ENCODE results near the gene MAP3K5. TPM values are rescaled to one million over a fixed set of nuclear protein-coding genes. Genes with fewer than 3 reads are reported as not detected.

MAP3K5 gene
- total RNA-seq, 4 donors from 2014 or later: 26.9 to 64.5 (median 34.0) TPM

- WGBS, 2 donors: 68 to 75% methylated on average over 2 of the region's 2 CpGs
- Histone ChIP-seq H3K9me3 (no peaks in the 10 kb centered on the region), H3K4me3 (no peak overlapping the region), H3K36me3 (peaks cover 0 to 11% (median 6%) of the 10 kb centered on the region in 3 donors), H3K27ac (no peak overlapping the region), H3K4me1 (peaks cover 0 to 4% (median 2%) of the 10 kb centered on the region in 4 donors), H3K27me3 (no peaks in the 10 kb centered on the region)
- no peak for DNase-seq (ENCODE audit: low spot score in 2 of 2)
- no peak for TF ChIP-seq POLR2A (IDR thresholded peaks at IDR 0.05)
- TF ChIP-seq EP300 (IDR thresholded peaks at IDR 0.05): no peak
- TF ChIP-seq CTCF (IDR thresholded peaks at IDR 0.05): no peak
Observed at GRCh38 chr6:136614994-136615393, 177.3 kb downstream of the MAP3K5 start.

- WGBS, 2 donors: 95 to 96% methylated on average over 1 of the region's 1 CpG
- TF ChIP-seq EP300 (IDR thresholded peaks at IDR 0.05) (no peak), POLR2A (IDR thresholded peaks at IDR 0.05) (no peak), CTCF (IDR thresholded peaks at IDR 0.05) (no peak)
- Histone ChIP-seq H3K27ac (no peak overlapping the region), H3K4me1 (peaks cover 0 to 9% (median 4%) of the 10 kb centered on the region in 4 donors), H3K27me3 (no peaks in the 10 kb centered on the region), H3K4me3 (no peak overlapping the region), H3K9me3 (no peaks in the 10 kb centered on the region), H3K36me3 (peaks cover 0 to 8% (median 3%) of the 10 kb centered on the region in 3 donors)
- no peak for DNase-seq (ENCODE audit: low spot score in 2 of 2)
Observed at GRCh38 chr6:136614350-136614749, 177.9 kb downstream of the MAP3K5 start.

GRCh38 chr6:136613477-136613876 lies 178.8 kb downstream of the MAP3K5 start:
- Histone ChIP-seq H3K36me3 (peaks cover 0 to 8% (median 0%) of the 10 kb centered on the region in 3 donors), H3K9me3 (no peaks in the 10 kb centered on the region), H3K4me1 (peaks cover 0 to 11% (median 4%) of the 10 kb centered on the region in 4 donors), H3K27me3 (no peaks in the 10 kb centered on the region), H3K4me3 (no peak overlapping the region), H3K27ac (no peak overlapping the region)
- WGBS, 2 donors: 49 to 55% methylated on average over 3 of the region's 3 CpGs
- no peak for DNase-seq (ENCODE audit: low spot score in 2 of 2)
- TF ChIP-seq POLR2A (IDR thresholded peaks at IDR 0.05) (no peak), CTCF (IDR thresholded peaks at IDR 0.05) (no peak), EP300 (IDR thresholded peaks at IDR 0.05) (no peak)

DNA sequence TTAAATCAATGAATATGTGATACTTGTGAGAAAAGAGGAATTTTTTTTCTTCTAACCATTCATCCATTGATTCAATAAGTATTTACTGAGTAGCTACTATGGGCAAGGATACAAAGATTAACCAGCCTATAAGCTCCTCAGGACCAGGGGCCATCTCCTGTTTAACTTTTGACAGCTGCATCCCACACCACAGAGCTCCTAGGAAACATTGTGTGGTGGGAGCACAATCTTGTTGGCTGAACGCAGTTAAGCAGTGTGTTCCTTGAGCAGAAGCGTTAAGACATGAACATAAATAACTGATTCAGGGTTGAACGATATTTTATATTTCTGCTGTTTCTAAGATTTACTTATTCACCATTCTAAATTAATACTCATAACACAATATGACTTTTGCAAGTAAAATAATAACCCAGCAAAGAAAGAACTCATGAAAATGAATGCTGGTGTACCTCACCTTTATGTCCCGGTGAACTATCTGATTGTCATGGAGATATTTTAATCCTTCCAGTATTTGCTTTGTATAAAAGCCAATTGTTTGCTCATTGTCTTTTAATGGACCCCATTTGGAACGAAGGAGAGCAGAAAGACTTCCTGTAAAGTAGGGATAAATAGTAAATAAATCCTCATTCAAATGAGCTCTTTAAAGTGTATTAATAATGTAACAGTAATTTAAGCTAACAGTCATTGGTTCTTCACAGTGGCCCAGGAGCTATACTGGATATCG lies 179.4 kb downstream of the MAP3K5 start:
- Histone ChIP-seq H3K4me1 (peaks cover 0 to 11% (median 4%) of the 10 kb centered on the region in 4 donors), H3K36me3 (peaks cover 0 to 8% (median 0%) of the 10 kb centered on the region in 3 donors), H3K4me3 (no peak overlapping the region), H3K27ac (no peak overlapping the region), H3K27me3 (no peaks in the 10 kb centered on the region), H3K9me3 (no peaks in the 10 kb centered on the region)
- TF ChIP-seq EP300 (IDR thresholded peaks at IDR 0.05) (no peak), CTCF (IDR thresholded peaks at IDR 0.05) (no peak), POLR2A (IDR thresholded peaks at IDR 0.05) (no peak)
- WGBS, 2 donors: 70 to 72% methylated on average over 6 of the region's 6 CpGs
- DNase-seq (ENCODE audit: low spot score in 2 of 2): no peak

DNA sequence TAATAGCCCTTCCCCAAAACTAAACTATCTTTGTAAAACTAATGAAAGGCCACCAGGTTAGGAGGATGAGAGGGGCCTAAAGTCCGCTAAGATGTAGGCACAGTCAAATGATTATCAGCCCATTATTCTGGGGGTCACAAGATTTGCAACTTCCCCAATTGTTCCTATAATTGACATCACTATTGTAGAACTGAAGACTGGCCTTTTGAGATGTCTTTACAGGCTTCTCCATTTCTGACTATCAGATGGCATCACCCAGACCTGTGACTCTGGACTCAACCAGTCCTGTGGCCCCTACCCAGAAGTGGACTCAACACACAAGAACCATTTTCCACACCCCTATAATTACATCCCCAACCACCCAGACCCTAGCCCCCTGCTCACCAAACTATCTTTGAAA lies 180.5 kb downstream of the MAP3K5 start:
- WGBS, 2 donors: 96% methylated on average over 1 of the region's 1 CpG
- Histone ChIP-seq H3K27me3 (no peaks in the 10 kb centered on the region), H3K36me3 (peaks cover 0 to 8% (median 0%) of the 10 kb centered on the region in 3 donors), H3K4me3 (no peak overlapping the region), H3K9me3 (no peaks in the 10 kb centered on the region), H3K4me1 (peaks cover 0 to 11% (median 4%) of the 10 kb centered on the region in 4 donors), H3K27ac (no peak overlapping the region)
- DNase-seq (ENCODE audit: low spot score in 2 of 2): no peak
- no peak for TF ChIP-seq EP300 (IDR thresholded peaks at IDR 0.05)
- TF ChIP-seq POLR2A (IDR thresholded peaks at IDR 0.05): no peak
- TF ChIP-seq CTCF (IDR thresholded peaks at IDR 0.05): no peak
